A549 (cell line): Measurements from ENCODE around the gene PRRC1. TPM values are rescaled to one million over a fixed set of nuclear protein-coding genes. Genes with fewer than 3 reads are reported as not detected.
"Not testable (repeated sequence)": the region's sequence is repeated elsewhere in the genome, so short reads cannot be mapped to it uniquely, and the experiment has no call there.

Experiments
- ATAC-seq, 2 experiments: fragments of 200-7000 bp in 1 of 2; fragments of >200 bp in 1 of 2; cut with Nextera tagmentation in 1 of 2; cut with Tn5 transposase in 1 of 2; 3 replicates each; pipeline versions ENCODE4 v1.8.0 to v1.9.1; 2018 to 2020; ENCODE audit warnings: mild to moderate bottlenecking in 1 of 2, moderate library complexity in 1 of 2
- CTCF ChIA-PET: fragments of 300-600 bp; sonication (Branson Sonifier 250); formaldehyde crosslinking; extraction: SDS; loops from one replicate; lab custom pipeline; 2021; ENCODE audit warnings: antibody characterized with exemption, inconsistent platforms; lab: Yijun Ruan, JAX
- POLR2A ChIA-PET: fragments of 350-600 bp; formaldehyde crosslinking; extraction: SDS; loops from one replicate; lab custom pipeline; 2021; ENCODE audit warnings: antibody characterized with exemption, inconsistent platforms; lab: Yijun Ruan, JAX
- DNase-seq, 2 experiments: peaks; one replicate each; pipeline versions ENCODE4 v3.0.0 to v3.0.0-alpha.2; 2011 to 2016; ENCODE audit warnings: low read depth in 1 of 2, low spot score in 1 of 2
- FAIRE-seq: peaks from 2 replicates; lab custom pipeline; 2011; peaks lifted over from hg19 to GRCh38; lab: Jason Lieb, UNC
- H3K27ac ChIP-seq, 2 experiments: fragments of >200 bp; sonication (Bioruptor Twin); formaldehyde crosslinking; 3 replicates each; pipeline ENCODE4 v1.5.1; 2016 to 2017
- H3K4me1 ChIP-seq: fragments of >200 bp; sonication (Bioruptor Twin); formaldehyde crosslinking; 3 replicates; pipeline ENCODE4 v1.6.1; 2016
- H3K4me2 ChIP-seq: fragments of >200 bp; sonication (Bioruptor Twin); formaldehyde crosslinking; 3 replicates; pipeline ENCODE4 v1.6.1; 2016
- H3K4me3 ChIP-seq: fragments of >200 bp; sonication (Bioruptor Twin); formaldehyde crosslinking; 3 replicates; pipeline ENCODE4 v1.5.1; 2016
- H3K9me3 ChIP-seq: fragments of >200 bp; sonication (Bioruptor Twin); formaldehyde crosslinking; 3 replicates; pipeline ENCODE4 v1.6.1; 2016
- CHD2 ChIP-seq: fragments of 150-350 bp; IDR thresholded peaks from 2 replicates; pipeline ENCODE4 v1.6.1; 2014; ENCODE audit warnings: low read length; ENCODE audit not compliant: partially characterized antibody
- CTCF ChIP-seq: fragments of >200 bp; sonication (Bioruptor Twin); formaldehyde crosslinking; IDR thresholded peaks from 3 replicates; pipeline ENCODE4 v1.5.1; 2016
- EHMT2 ChIP-seq: fragments of 200-600 bp; sonication (generic); IDR thresholded peaks from 2 replicates; pipeline ENCODE4 v1.6.1; 2016; ENCODE audit warnings: antibody characterized with exemption, low read depth, mild to moderate bottlenecking, moderate library complexity
- EP300 ChIP-seq, 2 experiments: fragments of >200 bp; sonication (Bioruptor Twin); formaldehyde crosslinking; IDR thresholded peaks; 2 replicates in 1 of 2; 3 replicates in 1 of 2; pipeline ENCODE4 v1.6.1; 2016 to 2017
- GATA3 ChIP-seq: IDR thresholded peaks from 2 replicates; pipeline ENCODE4 v1.6.1; 2012; ENCODE audit warnings: borderline replicate concordance
- MAFK ChIP-seq: fragments of 450-650 bp; IDR thresholded peaks from 2 replicates; pipeline ENCODE4 v1.6.1; 2014; ENCODE audit not compliant: partially characterized antibody
- MYC ChIP-seq: IDR thresholded peaks from 2 replicates; pipeline ENCODE4 v1.6.1; 2012; ENCODE audit warnings: mild to moderate bottlenecking, inconsistent platforms, low read length, improper control_type of control experiment, borderline replicate concordance
- PHF8 ChIP-seq: fragments of 200-600 bp; sonication (generic); IDR thresholded peaks from 2 replicates; pipeline ENCODE4 v1.6.1; 2016; ENCODE audit warnings: low read depth, mild to moderate bottlenecking, antibody characterized with exemption, moderate library complexity, borderline replicate concordance
- POLR2A ChIP-seq: IDR thresholded peaks from 2 replicates; pipeline ENCODE4 v1.6.1; 2012; ENCODE audit warnings: mild to moderate bottlenecking, low read length
- POLR2AphosphoS2 ChIP-seq: conservative IDR thresholded peaks from 2 replicates; pipeline ENCODE4 v1.6.1; 2012; ENCODE audit warnings: low read length, improper control_type of control experiment, inconsistent platforms
- RAD21 ChIP-seq, 2 experiments: fragments of >200 bp in 1 of 2; sonication (Bioruptor Twin) in 1 of 2; formaldehyde crosslinking in 1 of 2; IDR thresholded peaks in 1 of 2; conservative IDR thresholded peaks in 1 of 2; 2 replicates in 1 of 2; 3 replicates in 1 of 2; pipeline ENCODE4 v1.6.1; 2012 to 2018; ENCODE audit warnings: inconsistent platforms in 1 of 2
- REST ChIP-seq: fragments of 200-600 bp; sonication (generic); IDR thresholded peaks from 2 replicates; pipeline ENCODE4 v1.6.1; 2016; ENCODE audit warnings: antibody characterized with exemption, mild to moderate bottlenecking, moderate library complexity
- RFX5 ChIP-seq: fragments of 450-650 bp; IDR thresholded peaks from 2 replicates; pipeline ENCODE4 v1.7.1; 2014; ENCODE audit warnings: antibody characterized with exemption, mild to moderate bottlenecking, moderate library complexity
- TFCP2L1 ChIP-seq: fragments of 250-450 bp; sonication (Bioruptor Pico); IDR thresholded peaks from 2 replicates; pipeline ENCODE4 v1.5.0; 2021; ENCODE audit warnings: mild to moderate bottlenecking
- ZFP36 ChIP-seq: fragments of 450-650 bp; IDR thresholded peaks from 2 replicates; pipeline ENCODE4 v1.6.1; 2014; ENCODE audit warnings: borderline replicate concordance; ENCODE audit not compliant: partially characterized antibody
- WGBS: methylation state at CpG from one replicate; pipeline ENCODE4 v1.1.6; 2017; ENCODE audit errors: missing lambda C conversion rate; 5-methylcytosine and 5-hydroxymethylcytosine counted together
- polyA plus RNA-seq, 4 experiments: library from polyadenylated mRNA; depleted of rRNA in 3 of 4; stranded (reverse); fragments of >200 nt; fragmentation: RNase III in 1 of 4; extraction: RNeasy Plus Mini Kit Qiagen cat#74134 plus additional on column Dnase treatment in 1 of 4; gene quantifications; 2 replicates in 3 of 4; 3 replicates in 1 of 4; pipeline ENCODE4 v1.2.3, GENCODE V29; 2011 to 2017

The PRRC1 gene
- polyA plus RNA-seq, 2 of the 4 experiments (the other 2 are of a cell fraction) = 40.7 to 82.2 TPM

GRCh38 chr5:127525181-127525580 is 7.7 kb downstream of the PRRC1 start:
- no peak overlapping the region for H3K27ac ChIP-seq
- peaks cover 11% of the 10 kb centered on the region; the same call in 2 of the 3 replicates for H3K9me3 ChIP-seq
- no peak overlapping the region for H3K4me3 ChIP-seq
- FAIRE-seq = no peak
- TF ChIP-seq MYC (no peak), RAD21 (conservative IDR thresholded peaks at IDR 0.05 in 1 of 2, IDR thresholded peaks at IDR 0.05 in 1 of 2) (no peak), ZFP36 (no peak), EP300 (IDR thresholded peaks at IDR 0.05) (no peak), POLR2AphosphoS2 (no peak), EHMT2 (no peak), GATA3 (no peak), TFCP2L1 (no peak), PHF8 (no peak), POLR2A (no peak), CTCF (no peak)
- TF ChIP-seq, all 56 proteins: peak for 0
- ATAC-seq (no peak), DNase-seq (no peak)
- ChIA-PET CTCF (no interaction called here), POLR2A (no interaction called here)
- WGBS = 92% methylated on average over 1 of the region's 1 CpG
- Histone ChIP-seq H3K4me2 (no peak overlapping the region), H3K4me1 (no peaks in the 10 kb centered on the region)

- CTCF ChIA-PET = no interaction called here
- 97% methylated on average over 5 of the region's 5 CpGs for WGBS
- no peak for FAIRE-seq
- Histone ChIP-seq H3K27ac (no peak overlapping the region), H3K4me1 (no peaks in the 10 kb centered on the region), H3K9me3 (no peaks in the 10 kb centered on the region), H3K4me3 (no peak overlapping the region), H3K4me2 (no peak overlapping the region)
- POLR2A ChIA-PET = no interaction called here
- DNase-seq = no peak
- ATAC-seq = no peak
- no peak for TF ChIP-seq GATA3
- peak; percentile 80 for TF ChIP-seq MAFK
These were observed 12.7 kb downstream of the PRRC1 start for GRCh38 chr5:127529904-127530682.

GRCh38 chr5:127536687-127537086 is 19.2 kb downstream of the PRRC1 start:
- TF ChIP-seq EHMT2 (no peak), REST (no peak), RFX5 (no peak), CTCF (peak; percentile 36; the same call in 2 of the 3 replicates), RAD21 (conservative IDR thresholded peaks at IDR 0.05 in 1 of 2, IDR thresholded peaks at IDR 0.05 in 1 of 2) (0 out of 5 replicates have a peak, but pooled peaks of 1 of the 2 experiments have one; percentile 13), CHD2 (no peak)
- ATAC-seq (no peak), FAIRE-seq (no peak), DNase-seq (peak in 1 of 2 experiments; percentile 12)
- 52% methylated on average over 2 of the region's 2 CpGs for WGBS
- H3K4me2 ChIP-seq = no peak overlapping the region
- no peak overlapping the region for H3K27ac ChIP-seq
- no peak overlapping the region for H3K4me3 ChIP-seq
- H3K4me1 ChIP-seq = no peaks in the 10 kb centered on the region
- ChIA-PET CTCF (interaction anchor here (0.6 to 2.6 kb wide), 2 partner anchors 28 to 1234 kb away, joined by 3 to 8 read pairs; no protein-coding TSS in a partner anchor), POLR2A (no interaction called here)
- no peaks in the 10 kb centered on the region for H3K9me3 ChIP-seq

GRCh38 chr5:127540553-127540952 is 23.1 kb downstream of the PRRC1 start:
- not testable (repeated sequence) for ATAC-seq

GRCh38 chr5:127545249-127545648 is 27.8 kb downstream of the PRRC1 start:
- CTCF ChIA-PET, FAIRE-seq, H3K9me3 ChIP-seq, ATAC-seq, H3K27ac ChIP-seq, H3K4me2 ChIP-seq, DNase-seq, H3K4me1 ChIP-seq, POLR2A ChIA-PET, H3K4me3 ChIP-seq: not testable (repeated sequence)
- WGBS = 100% methylated on average over 1 of the region's 1 CpG

More at GRCh38 chr5:127540553-127540952, 23.1 kb downstream of the PRRC1 start:
- H3K4me1 ChIP-seq, H3K27ac ChIP-seq, H3K4me3 ChIP-seq, POLR2A ChIA-PET, H3K4me2 ChIP-seq, DNase-seq, FAIRE-seq, H3K9me3 ChIP-seq: not testable (repeated sequence)
- WGBS = 87% methylated on average over 3 of the region's 3 CpGs
- CTCF ChIA-PET = interaction anchor here (0.6 to 0.8 kb wide), 2 partner anchors 22 to 589 kb away, joined by 3 read pairs; no protein-coding TSS in a partner anchor
